Fibroblast of the aortic adventitia (primary cell): ENCODE measurements around the gene SLC2A9. TPM values are rescaled to one million over a fixed set of nuclear protein-coding genes. Genes with fewer than 3 reads are reported as not detected.
"Not testable (repeated sequence)": the region's sequence is repeated elsewhere in the genome, so short reads cannot be mapped to it uniquely, and the experiment has no call there.

Experiments
- DNase-seq: peaks from one replicate; pipeline ENCODE4 v3.0.0-alpha.2; 2010; ENCODE audit warnings: low read depth
- H3K4me3 ChIP-seq: 2 replicates; pipeline ENCODE4 v1.5.1; 2011; ENCODE audit warnings: low read depth, mild to moderate bottlenecking, control low read depth, low read length, moderate library complexity
- total RNA-seq: library from RNA; depleted of rRNA; stranded (reverse); fragments of >200 nt; gene quantifications from 2 replicates; pipeline ENCODE4 v1.2.3, GENCODE V29; 2012; ENCODE audit warnings: low replicate concordance
- TF ChIP-seq, protein P1 (sequence below): IDR thresholded peaks from 2 replicates; pipeline ENCODE4 v1.5.1; 2011; ENCODE audit warnings: mild to moderate bottlenecking, low read length, control low read depth, inconsistent platforms; ENCODE audit not compliant: insufficient read depth

The SLC2A9 gene
- total RNA-seq, 1 donor = 0.90 TPM

GRCh38 chr4:9904976-9905587 is 116.2 kb downstream of the SLC2A9 start:
- no peak for DNase-seq
- H3K4me3 ChIP-seq = no peak overlapping the region
- TF ChIP-seq, protein P1, sequence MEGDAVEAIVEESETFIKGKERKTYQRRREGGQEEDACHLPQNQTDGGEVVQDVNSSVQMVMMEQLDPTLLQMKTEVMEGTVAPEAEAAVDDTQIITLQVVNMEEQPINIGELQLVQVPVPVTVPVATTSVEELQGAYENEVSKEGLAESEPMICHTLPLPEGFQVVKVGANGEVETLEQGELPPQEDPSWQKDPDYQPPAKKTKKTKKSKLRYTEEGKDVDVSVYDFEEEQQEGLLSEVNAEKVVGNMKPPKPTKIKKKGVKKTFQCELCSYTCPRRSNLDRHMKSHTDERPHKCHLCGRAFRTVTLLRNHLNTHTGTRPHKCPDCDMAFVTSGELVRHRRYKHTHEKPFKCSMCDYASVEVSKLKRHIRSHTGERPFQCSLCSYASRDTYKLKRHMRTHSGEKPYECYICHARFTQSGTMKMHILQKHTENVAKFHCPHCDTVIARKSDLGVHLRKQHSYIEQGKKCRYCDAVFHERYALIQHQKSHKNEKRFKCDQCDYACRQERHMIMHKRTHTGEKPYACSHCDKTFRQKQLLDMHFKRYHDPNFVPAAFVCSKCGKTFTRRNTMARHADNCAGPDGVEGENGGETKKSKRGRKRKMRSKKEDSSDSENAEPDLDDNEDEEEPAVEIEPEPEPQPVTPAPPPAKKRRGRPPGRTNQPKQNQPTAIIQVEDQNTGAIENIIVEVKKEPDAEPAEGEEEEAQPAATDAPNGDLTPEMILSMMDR = no peak

DNA sequence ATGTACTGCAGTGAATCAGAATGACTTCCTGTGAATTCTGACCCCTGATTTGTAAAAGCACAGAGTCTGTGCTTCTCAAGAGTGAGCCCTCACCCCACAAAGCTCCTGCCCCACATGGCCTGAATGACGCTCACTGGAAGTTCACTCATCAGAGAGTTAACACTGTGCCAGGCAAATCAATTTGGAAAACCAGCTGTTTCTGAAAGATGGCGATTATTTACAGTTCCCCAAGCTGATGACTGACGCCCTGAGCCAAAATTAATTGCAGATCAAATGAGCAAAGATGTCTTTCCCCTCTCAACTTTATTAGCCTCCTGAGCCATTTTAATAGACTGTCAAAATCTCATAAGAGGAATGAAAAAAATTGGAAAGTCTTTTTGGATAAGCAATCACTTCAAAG is 118.0 kb downstream of the SLC2A9 start:
- DNase-seq = no peak
- TF ChIP-seq, protein P1 = no peak
- H3K4me3 ChIP-seq = no peak overlapping the region

DNA sequence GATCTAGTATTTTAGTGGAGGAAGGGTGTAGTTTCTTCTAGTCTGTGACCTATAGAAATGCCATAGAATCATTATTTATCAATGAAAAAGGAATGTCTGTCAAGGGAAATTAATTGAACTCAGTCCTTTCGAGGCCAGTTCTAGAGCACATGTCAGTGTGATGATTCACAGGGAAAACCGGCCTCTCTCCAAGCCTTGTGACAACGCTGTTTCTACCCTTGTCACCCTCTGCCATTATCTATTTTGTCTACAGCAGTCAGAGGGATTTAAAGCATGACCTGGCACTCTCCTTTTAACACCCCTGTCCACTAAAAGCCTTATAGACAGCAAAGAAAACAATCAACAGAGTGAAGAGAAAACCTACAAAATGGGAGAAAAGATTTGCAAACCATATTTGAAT is 120.0 kb downstream of the SLC2A9 start:
- DNase-seq = no peak
- TF ChIP-seq, protein P1 = no peak
- H3K4me3 ChIP-seq = no peak overlapping the region

DNA sequence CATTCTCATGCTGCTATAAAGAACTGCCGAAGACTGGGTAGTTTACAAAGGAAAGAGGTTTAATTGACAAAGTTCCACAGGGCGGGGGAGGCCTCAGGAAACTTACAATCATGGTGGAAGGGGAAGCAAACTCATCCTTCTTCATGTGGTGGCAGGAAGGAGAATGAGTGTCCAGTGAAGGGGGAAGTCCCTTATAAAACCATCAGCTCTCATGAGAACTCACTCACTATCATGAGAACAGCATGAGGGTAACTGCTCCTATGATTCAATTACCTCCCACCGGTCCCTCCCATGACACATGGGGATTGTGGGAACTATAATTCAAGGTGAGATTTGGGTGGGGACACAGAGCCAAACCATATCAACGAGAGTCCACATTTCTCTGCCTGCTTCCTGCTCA is 120.7 kb downstream of the SLC2A9 start:
- not testable (repeated sequence) for H3K4me3 ChIP-seq, DNase-seq

DNA sequence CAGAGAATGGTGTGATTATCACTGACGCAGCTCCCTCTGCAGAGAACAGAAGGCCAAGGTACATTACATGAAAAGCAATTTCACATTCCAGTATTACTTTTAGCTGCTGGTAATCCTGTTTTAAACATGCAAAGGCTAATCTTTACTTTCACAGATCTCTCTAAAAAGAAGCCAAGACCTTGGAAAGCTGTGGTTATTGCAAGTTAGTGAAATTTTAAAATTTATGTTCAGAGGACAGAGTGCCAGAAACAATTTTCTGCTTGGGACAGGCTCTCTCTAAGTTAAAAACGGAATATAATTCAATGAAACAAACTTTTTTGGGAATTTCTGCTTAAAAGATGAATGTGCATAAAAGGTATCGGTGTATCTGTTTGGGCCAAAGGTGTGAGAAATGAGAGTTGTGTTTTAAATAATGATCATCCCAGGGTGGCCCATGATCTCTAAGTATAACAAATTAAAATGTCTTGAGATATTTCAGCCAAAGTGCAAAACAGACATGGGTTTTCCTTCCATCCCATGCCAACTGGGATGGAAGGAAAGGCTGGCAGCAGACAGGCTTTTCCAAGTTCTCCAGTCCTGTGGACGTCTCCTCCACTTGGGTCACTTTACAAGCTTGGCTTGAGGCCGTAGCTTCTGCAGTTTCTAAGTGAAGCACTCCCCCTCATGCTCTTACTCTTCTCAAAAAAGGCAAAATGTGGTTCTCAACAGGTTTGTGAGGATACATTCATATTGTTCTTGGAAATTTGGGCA is 121.8 kb downstream of the SLC2A9 start:
- TF ChIP-seq, protein P1 = no peak

DNA sequence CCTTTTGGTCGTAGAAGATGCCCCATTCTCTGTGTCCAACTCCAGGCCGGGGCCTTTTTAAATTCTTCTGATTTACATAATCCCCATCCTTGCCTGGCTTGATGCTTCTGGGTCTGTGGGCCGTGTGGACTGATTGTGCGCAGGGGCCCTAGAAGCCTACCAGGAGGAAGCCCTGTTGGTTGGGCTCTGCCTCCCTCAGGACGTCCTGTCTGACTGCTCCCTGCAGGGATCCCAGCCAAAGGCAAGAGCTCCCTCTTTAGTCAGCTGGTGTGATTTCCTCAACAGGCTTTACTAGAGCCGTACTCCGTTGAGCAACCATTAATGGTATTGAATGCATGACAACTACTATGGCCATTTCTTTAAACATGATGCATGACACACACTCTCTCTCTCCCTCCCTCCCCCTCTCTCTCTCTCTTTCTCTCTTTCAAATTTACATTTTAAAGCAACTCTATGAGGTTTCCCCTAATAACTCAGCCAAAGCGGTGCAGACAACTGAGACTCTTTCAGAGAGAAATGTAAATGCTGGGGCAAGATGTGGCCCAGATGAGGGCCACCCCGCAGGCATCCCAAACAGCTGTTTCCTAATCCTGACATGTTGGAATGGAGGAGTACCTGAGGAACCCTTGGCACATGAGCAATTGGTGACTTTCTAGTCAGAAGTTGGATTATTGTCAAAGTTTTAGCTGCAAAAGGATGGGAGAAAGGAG is 122.5 kb downstream of the SLC2A9 start:
- TF ChIP-seq, protein P1 = no peak
- peak; percentile 2 for DNase-seq
- H3K4me3 ChIP-seq = no peak overlapping the region

More for the DNA sequence above, 121.8 kb downstream of the SLC2A9 start:
- no peak for DNase-seq
- no peak overlapping the region for H3K4me3 ChIP-seq

DNA sequence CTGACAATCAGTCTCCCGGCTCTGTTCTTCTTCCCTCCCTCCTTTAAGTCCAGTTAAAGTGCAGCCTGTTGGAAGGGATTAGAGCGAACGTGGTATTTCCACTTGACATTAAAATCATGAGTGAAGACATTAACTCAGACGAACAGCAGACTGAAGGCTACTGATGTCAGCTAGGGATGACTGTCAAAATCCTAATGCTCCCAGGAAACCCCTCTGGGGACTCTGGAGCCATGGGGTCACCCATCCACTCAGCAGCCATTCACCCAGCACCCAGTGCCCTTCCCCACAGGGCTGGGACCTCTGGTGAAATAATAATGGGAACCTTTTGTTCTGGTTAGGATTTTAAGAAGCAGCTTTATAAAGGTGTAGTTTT is 126.0 kb downstream of the SLC2A9 start:
- TF ChIP-seq, protein P1 = no peak
- no peak overlapping the region for H3K4me3 ChIP-seq
- no peak for DNase-seq
